ENCODE measurements around the gene PARD3B. TPM values are rescaled to one million over a fixed set of nuclear protein-coding genes. Genes with fewer than 3 reads are reported as not detected.

PARD3B gene
- total RNA-seq, 2 experiments from 2014 or later, result 0.46 TPM; not detected in 1

DNA sequence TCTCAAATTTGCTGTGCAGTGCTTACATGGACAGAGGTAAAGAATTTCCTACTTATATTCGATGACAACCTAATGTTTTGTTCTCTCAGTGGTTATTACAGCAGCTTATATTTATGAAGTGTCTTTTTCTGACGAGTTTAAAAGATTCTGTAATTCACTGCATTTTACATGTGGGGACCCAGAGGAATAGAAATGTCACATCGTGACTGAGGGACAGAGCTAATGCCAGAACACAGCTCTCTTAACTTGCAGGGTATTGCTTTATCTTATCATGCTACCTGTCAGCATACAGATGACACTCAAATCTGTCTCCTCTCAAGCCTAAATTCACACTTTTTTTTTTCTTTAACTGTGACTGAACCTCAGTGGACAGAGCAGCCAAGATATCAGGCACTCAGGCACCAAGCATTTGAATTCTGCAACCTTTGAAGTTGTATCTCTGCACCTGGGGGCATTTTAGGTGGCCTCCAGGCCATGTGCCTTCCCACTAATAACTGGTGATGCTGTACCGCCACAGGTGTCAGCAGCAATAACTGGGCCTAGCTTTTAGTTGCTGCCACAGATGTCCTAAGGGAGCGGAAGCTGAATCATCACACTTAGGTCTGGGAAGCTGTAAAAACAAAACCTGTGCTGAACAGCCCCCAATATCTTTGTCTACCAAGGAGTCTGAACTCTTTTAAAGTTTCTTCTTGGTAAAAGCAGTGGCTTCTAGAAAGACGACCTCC is 821.2 kb downstream of the PARD3B start:
- Mint-ChIP-seq H3K36me3 (ENCODE audit: low read depth) (no peaks in the 10 kb centered on the region), H3K4me1 (no peaks in the 10 kb centered on the region), H3K27me3 (peaks cover 2% of the 10 kb centered on the region), H3K9me3 (ENCODE audit: low read depth) (no peaks in the 10 kb centered on the region), H3K27ac (no peak overlapping the region), H3K4me3 (no peak overlapping the region)
- ATAC-seq (no peak), DNase-seq (no peak)
- intact Hi-C loops (cut with DNase I, micrococcal nuclease), result no loop called here
- CTCF ChIA-PET, result no interaction called here
- POLR2A ChIA-PET, result no interaction called here

DNA sequence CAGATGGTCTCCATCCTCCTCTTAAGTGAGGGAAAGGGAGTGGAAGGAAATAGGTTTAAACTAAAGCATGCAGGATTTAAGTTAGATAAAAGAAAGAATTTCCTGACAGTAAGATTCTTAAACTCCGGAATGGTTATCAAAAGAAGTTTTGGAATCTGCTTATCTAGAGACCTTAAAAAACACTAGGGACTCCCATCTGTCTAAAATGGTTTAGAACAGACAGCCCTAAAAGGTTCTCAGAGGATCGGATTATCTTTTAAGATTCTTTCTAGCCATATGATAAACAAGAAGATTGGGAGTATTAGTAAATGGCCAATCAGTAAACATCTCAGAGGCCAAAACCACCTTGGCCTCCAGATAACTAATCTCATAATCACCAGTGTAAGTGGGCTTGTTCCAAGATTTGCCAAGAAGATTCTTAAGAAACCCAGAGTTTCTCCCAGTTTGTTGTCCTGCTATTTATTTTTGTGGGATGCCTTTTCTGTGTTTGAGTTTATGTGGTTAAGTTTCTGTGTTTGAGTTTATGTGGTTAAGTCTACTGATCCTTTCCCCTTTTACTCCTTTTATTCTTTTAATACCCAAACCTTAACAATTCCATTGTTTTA is 822.2 kb downstream of the PARD3B start:
- H3K9me3 Mint-ChIP-seq (ENCODE audit: low read depth), result no peaks in the 10 kb centered on the region
- H3K4me3 Mint-ChIP-seq, result no peak overlapping the region
- POLR2A ChIA-PET, result no interaction called here
- no peaks in the 10 kb centered on the region for H3K36me3 Mint-ChIP-seq (ENCODE audit: low read depth)
- intact Hi-C loops (cut with DNase I, micrococcal nuclease), result no loop called here
- H3K4me1 Mint-ChIP-seq, result peaks cover 4% of the 10 kb centered on the region
- no peak for DNase-seq
- no peak for ATAC-seq
- H3K27ac Mint-ChIP-seq, result no peak overlapping the region
- peaks cover 2% of the 10 kb centered on the region for H3K27me3 Mint-ChIP-seq
- CTCF ChIA-PET, result no interaction called here

- Mint-ChIP-seq H3K27me3 (peaks cover 4% of the 10 kb centered on the region), H3K9me3 (ENCODE audit: low read depth) (peaks cover 2% of the 10 kb centered on the region), H3K4me1 (peaks cover 5% of the 10 kb centered on the region), H3K27ac (no peak overlapping the region), H3K4me3 (no peak overlapping the region), H3K36me3 (ENCODE audit: low read depth) (no peaks in the 10 kb centered on the region)
- intact Hi-C loops (cut with DNase I, micrococcal nuclease), result loop anchor here in 1 of 2 experiments (5.0 kb wide), 1 partner anchor 92 kb away; no protein-coding TSS in a partner anchor
- POLR2A ChIA-PET, result no interaction called here
- CTCF ChIA-PET, result interaction anchor here (0.7 kb wide), 1 partner anchor 18 kb away, joined by 7 read pairs; no protein-coding TSS in a partner anchor
- no peak for ATAC-seq
- no peak for DNase-seq
These were observed 824.5 kb downstream of the PARD3B start for GRCh38 chr2:205369813-205370212.

DNA sequence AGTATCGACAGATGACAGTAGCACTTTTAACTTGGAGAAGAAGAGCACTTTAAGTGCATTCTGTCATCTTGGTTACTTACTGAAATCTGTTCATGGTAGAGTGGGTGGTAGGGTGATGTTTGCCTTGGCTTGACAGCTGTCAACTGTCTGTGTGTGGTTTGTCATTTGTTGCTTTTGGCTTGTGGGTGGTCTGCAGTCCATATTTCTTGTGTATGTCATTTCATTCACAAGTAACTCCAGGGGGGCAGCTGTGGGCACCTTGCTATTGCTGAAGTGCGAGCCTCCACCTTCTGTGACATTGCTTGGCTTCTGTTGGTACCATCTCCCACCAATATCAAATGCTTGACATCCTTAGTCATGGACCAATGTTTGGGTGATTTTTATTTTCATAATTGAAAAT is 825.5 kb downstream of the PARD3B start:
- Mint-ChIP-seq H3K9me3 (ENCODE audit: low read depth) (peaks cover 2% of the 10 kb centered on the region), H3K27ac (no peak overlapping the region), H3K36me3 (ENCODE audit: low read depth) (no peaks in the 10 kb centered on the region), H3K4me1 (peaks cover 5% of the 10 kb centered on the region), H3K27me3 (peaks cover 4% of the 10 kb centered on the region), H3K4me3 (no peak overlapping the region)
- CTCF ChIA-PET, result no interaction called here
- DNase-seq (no peak), ATAC-seq (no peak)
- POLR2A ChIA-PET, result no interaction called here
- intact Hi-C loops (cut with DNase I, micrococcal nuclease), result loop anchor here in 1 of 2 experiments (5.0 kb wide), 1 partner anchor 92 kb away; no protein-coding TSS in a partner anchor

GRCh38 chr2:205372141-205372540 is 826.9 kb downstream of the PARD3B start:
- peaks cover 2% of the 10 kb centered on the region for H3K9me3 Mint-ChIP-seq (ENCODE audit: low read depth)
- intact Hi-C loops (cut with DNase I, micrococcal nuclease), result loop anchor here in 1 of 2 experiments (5.0 kb wide), 1 partner anchor 90 kb away; no protein-coding TSS in a partner anchor
- DNase-seq (no peak), ATAC-seq (peak; percentile 53)
- H3K36me3 Mint-ChIP-seq (ENCODE audit: low read depth), result no peaks in the 10 kb centered on the region
- POLR2A ChIA-PET, result no interaction called here
- H3K4me3 Mint-ChIP-seq, result no peak overlapping the region
- H3K27ac Mint-ChIP-seq, result no peak overlapping the region
- H3K4me1 Mint-ChIP-seq, result peaks cover 13% of the 10 kb centered on the region
- CTCF ChIA-PET, result no interaction called here
- H3K27me3 Mint-ChIP-seq, result peaks cover 3% of the 10 kb centered on the region

GRCh38 chr2:205375461-205376448 is 830.5 kb downstream of the PARD3B start:
- H3K4me1 Mint-ChIP-seq, result peaks cover 17% of the 10 kb centered on the region
- H3K4me3 Mint-ChIP-seq, result no peak overlapping the region
- CTCF ChIA-PET, result no interaction called here
- H3K36me3 Mint-ChIP-seq (ENCODE audit: low read depth), result no peaks in the 10 kb centered on the region
- H3K9me3 Mint-ChIP-seq (ENCODE audit: low read depth), result peaks cover 2% of the 10 kb centered on the region
- peaks cover 2% of the 10 kb centered on the region for H3K27me3 Mint-ChIP-seq
- POLR2A ChIA-PET, result no interaction called here
- no peak for DNase-seq
- no peak for ATAC-seq
- no peak overlapping the region for H3K27ac Mint-ChIP-seq
- intact Hi-C loops (cut with DNase I, micrococcal nuclease), result no loop called here

DNA sequence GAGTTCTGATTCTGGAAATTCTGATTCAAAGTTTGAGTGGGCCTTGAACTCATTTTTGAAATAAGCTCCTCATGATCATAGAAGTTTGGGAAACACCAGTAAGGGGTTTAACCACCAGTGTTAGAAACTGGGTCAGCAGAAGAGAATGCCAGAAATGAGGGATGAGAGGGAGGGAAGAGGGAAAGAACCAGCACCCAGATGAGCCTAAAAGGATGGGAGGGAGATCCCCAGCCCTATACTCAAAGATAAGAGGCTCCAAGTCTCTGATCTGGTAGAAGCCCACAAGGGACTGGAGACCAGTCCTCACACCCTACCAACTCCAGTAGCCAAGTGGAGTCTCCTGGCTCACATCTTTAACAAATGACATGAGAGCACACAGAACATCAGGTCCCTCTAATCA is 832.0 kb downstream of the PARD3B start:
- intact Hi-C loops (cut with DNase I, micrococcal nuclease), result no loop called here
- Mint-ChIP-seq H3K27me3 (peaks cover 2% of the 10 kb centered on the region), H3K4me3 (no peak overlapping the region), H3K27ac (no peak overlapping the region), H3K4me1 (peaks cover 14% of the 10 kb centered on the region), H3K36me3 (ENCODE audit: low read depth) (no peaks in the 10 kb centered on the region), H3K9me3 (ENCODE audit: low read depth) (peaks cover 2% of the 10 kb centered on the region)
- DNase-seq (no peak), ATAC-seq (peak; percentile 61)
- POLR2A ChIA-PET, result no interaction called here
- CTCF ChIA-PET, result no interaction called here

DNA sequence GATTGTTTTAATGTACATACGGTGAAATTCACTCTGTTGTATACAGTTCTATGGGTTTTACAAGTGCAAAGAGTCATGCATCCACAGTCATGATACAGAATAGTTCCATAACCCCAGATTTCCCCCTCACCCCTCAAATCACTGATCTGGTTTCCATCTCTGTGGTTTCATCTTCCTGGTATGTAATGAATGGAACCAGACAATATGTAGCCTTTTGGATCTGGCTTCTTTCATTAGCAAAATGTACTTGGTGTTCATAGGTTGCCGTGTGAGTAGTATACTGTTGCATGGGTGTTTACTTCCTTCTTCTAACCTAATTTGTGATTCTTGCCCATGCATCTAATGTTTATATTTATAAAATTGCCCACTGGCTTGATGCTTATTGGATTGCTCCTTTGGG is 838.3 kb downstream of the PARD3B start:
- H3K9me3 Mint-ChIP-seq (ENCODE audit: low read depth), result no peaks in the 10 kb centered on the region
- no peaks in the 10 kb centered on the region for H3K27me3 Mint-ChIP-seq
- no peaks in the 10 kb centered on the region for H3K36me3 Mint-ChIP-seq (ENCODE audit: low read depth)
- DNase-seq (no peak), ATAC-seq (no peak)
- intact Hi-C loops (cut with DNase I, micrococcal nuclease), result no loop called here
- ChIA-PET CTCF (no interaction called here), POLR2A (no interaction called here)
- no peaks in the 10 kb centered on the region for H3K4me1 Mint-ChIP-seq
- no peak overlapping the region for H3K27ac Mint-ChIP-seq
- no peak overlapping the region for H3K4me3 Mint-ChIP-seq

DNA sequence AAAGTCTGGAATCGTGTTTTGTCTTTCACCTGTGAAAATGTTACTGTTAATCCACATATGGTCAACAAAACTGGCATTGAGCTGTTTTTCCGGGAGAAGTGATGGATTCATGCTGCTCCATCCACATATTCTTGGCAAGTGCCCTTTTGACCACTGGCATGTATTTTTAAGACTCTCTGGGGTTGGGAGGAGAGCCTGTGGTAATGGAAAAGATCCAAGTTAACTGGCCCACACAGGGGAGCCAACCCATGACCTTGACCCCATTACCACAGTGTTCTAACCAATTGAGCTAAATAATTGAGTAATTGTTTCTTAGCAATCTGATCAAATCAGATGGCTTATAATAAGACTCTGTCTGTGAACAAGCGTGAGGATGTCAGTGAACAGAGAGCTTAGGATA is 840.8 kb downstream of the PARD3B start:
- no peaks in the 10 kb centered on the region for H3K36me3 Mint-ChIP-seq (ENCODE audit: low read depth)
- H3K27me3 Mint-ChIP-seq, result no peaks in the 10 kb centered on the region
- CTCF ChIA-PET, result no interaction called here
- intact Hi-C loops (cut with DNase I, micrococcal nuclease), result no loop called here
- ATAC-seq (no peak), DNase-seq (no peak)
- no peak overlapping the region for H3K4me3 Mint-ChIP-seq
- POLR2A ChIA-PET, result no interaction called here
- no peak overlapping the region for H3K27ac Mint-ChIP-seq
- no peaks in the 10 kb centered on the region for H3K4me1 Mint-ChIP-seq
- no peaks in the 10 kb centered on the region for H3K9me3 Mint-ChIP-seq (ENCODE audit: low read depth)

DNA sequence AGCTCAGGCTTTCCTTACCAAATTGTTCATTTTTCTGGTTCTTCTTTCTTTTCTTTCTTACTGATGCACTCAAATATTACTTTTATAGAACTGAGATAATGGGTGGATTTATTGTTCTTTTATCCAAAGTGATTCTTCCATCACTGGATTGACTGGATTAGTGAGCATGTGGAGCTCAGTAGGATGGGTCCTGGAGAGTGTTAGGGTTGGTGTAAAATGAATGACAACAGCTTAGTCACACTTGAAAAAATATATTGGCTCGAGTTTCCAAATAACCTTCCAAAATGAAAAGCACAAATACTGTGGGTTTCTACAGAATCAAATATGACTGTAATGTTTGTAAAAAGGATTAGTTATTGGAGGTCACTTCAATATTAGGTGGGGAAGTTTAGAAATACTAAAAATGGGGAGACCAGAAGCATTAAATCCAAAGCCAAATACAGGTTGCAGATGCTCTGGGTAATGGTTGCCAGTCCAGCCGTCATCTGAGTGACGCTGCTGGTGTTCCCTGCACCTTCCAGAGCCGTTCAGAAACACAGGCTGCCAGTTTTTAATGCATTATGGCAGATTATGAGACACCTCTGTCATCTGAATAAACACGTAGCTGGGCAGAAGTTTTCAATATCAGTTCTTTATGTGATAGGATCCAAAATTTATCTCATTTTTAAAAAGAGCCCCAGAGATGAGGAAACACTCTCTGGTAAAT is 842.2 kb downstream of the PARD3B start:
- ATAC-seq (no peak), DNase-seq (no peak)
- Mint-ChIP-seq H3K9me3 (ENCODE audit: low read depth) (no peaks in the 10 kb centered on the region), H3K27me3 (no peaks in the 10 kb centered on the region), H3K4me3 (no peak overlapping the region), H3K4me1 (no peaks in the 10 kb centered on the region), H3K36me3 (ENCODE audit: low read depth) (no peaks in the 10 kb centered on the region), H3K27ac (no peak overlapping the region)
- CTCF ChIA-PET, result no interaction called here
- POLR2A ChIA-PET, result no interaction called here
- intact Hi-C loops (cut with DNase I, micrococcal nuclease), result no loop called here

DNA sequence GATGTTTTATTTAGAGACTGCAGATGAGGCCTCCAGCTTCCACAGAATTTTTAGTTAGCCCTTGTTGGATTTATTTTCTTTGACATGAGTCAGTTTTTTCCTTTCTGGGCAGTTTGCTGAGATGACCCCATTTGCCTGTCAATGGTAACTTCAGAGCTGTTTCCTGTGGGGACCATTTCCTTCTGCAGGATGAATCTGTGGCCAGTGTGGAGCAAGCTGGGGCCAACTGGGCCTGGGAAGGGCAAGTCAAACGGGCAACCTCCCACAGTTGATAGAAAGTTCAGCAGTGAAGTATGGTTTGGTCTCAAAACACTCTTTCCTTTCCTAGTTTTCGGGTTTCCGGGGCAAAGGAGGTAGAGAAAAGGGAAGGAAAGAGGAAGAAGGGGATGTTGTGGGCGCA is 845.6 kb downstream of the PARD3B start:
- Mint-ChIP-seq H3K36me3 (ENCODE audit: low read depth) (no peaks in the 10 kb centered on the region), H3K9me3 (ENCODE audit: low read depth) (no peaks in the 10 kb centered on the region), H3K4me1 (no peaks in the 10 kb centered on the region), H3K27ac (no peak overlapping the region), H3K27me3 (no peaks in the 10 kb centered on the region), H3K4me3 (no peak overlapping the region)
- CTCF ChIA-PET, result no interaction called here
- DNase-seq, result no peak
- intact Hi-C loops (cut with DNase I, micrococcal nuclease), result no loop called here
- no peak for ATAC-seq
- POLR2A ChIA-PET, result no interaction called here

All from activated CD4-positive, alpha-beta T cell treated with anti-CD3 and anti-CD28 coated beads for 36 hours (primary cell).